ENCODE data around the gene H2BK1. TPM values are rescaled to one million over a fixed set of nuclear protein-coding genes. Genes with fewer than 3 reads are reported as not detected.

The H2BK1 gene
- total RNA-seq, 1 donor = not detected

GRCh38 chr7:151174246-151175046 lies 35.8 kb downstream of the H2BK1 start:
- H3K9me3 ChIP-seq (ENCODE audit: low read depth, low read length) = no peaks in the 10 kb centered on the region
- no peak overlapping the region for H3K4me3 ChIP-seq (ENCODE audit: low read length)
- H3K4me1 ChIP-seq (ENCODE audit: insufficient read depth, low read length) = no peaks in the 10 kb centered on the region
- peaks cover 11% of the 10 kb centered on the region for H3K27me3 ChIP-seq (ENCODE audit: insufficient read depth, low read length)

DNA sequence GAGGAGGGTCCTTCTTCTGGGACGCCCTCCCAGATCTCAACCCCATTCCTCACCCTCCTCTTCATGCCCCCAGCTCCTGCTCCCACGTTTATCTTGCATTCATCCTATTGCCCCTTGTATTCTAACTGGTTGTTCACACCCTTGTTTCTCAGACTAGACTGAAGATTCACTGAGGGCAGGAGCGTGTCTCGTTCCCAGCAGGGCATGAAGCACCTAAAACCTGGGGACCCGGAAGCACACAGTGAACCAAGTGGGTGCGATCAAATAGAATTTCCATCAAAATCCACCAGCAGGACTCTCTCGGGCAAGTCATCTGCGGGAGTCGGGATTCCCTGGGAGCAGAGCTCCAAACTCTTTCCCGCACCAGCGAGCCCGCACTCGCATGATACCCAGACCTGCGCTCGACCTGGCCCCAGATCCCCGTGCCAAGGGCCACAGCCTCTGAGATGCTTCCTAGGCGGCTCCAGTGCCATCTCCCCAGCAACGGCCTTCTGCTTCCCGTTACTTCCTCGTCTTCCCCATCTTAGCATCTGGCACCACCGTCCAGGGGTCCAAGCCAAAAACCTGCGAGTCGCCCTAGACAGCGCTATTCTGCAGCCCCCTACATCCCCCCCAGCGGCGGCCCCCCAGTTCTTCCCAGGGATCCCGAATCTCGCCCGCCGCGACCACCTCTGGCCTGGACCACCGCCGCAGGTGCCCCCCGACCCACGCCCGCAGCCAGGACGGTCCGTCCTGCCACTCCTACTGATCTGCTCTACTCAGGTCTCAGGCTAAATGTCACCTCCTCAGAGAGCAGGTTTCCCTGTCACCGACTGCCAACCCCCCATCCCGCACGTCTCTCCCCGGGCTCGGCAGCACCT lies 36.7 kb downstream of the H2BK1 start:
- H3K4me1 ChIP-seq (ENCODE audit: insufficient read depth, low read length) = no peaks in the 10 kb centered on the region
- H3K4me3 ChIP-seq (ENCODE audit: low read length) = no peak overlapping the region
- peaks cover 19% of the 10 kb centered on the region for H3K27me3 ChIP-seq (ENCODE audit: insufficient read depth, low read length)
- no peaks in the 10 kb centered on the region for H3K9me3 ChIP-seq (ENCODE audit: low read depth, low read length)

- Histone ChIP-seq H3K27me3 (ENCODE audit: insufficient read depth, low read length) (peaks cover 24% of the 10 kb centered on the region), H3K4me1 (ENCODE audit: insufficient read depth, low read length) (peaks cover 6% of the 10 kb centered on the region), H3K9me3 (ENCODE audit: low read depth, low read length) (no peaks in the 10 kb centered on the region), H3K4me3 (ENCODE audit: low read length) (no peak overlapping the region)
These were observed 37.8 kb downstream of the H2BK1 start for GRCh38 chr7:151172273-151173141.

GRCh38 chr7:151168787-151169162 lies 41.5 kb downstream of the H2BK1 start:
- peaks cover 16% of the 10 kb centered on the region for H3K4me1 ChIP-seq (ENCODE audit: insufficient read depth, low read length)
- peaks cover 58% of the 10 kb centered on the region for H3K27me3 ChIP-seq (ENCODE audit: insufficient read depth, low read length)
- H3K4me3 ChIP-seq (ENCODE audit: low read length) = no peak overlapping the region
- H3K9me3 ChIP-seq (ENCODE audit: low read depth, low read length) = no peaks in the 10 kb centered on the region

DNA sequence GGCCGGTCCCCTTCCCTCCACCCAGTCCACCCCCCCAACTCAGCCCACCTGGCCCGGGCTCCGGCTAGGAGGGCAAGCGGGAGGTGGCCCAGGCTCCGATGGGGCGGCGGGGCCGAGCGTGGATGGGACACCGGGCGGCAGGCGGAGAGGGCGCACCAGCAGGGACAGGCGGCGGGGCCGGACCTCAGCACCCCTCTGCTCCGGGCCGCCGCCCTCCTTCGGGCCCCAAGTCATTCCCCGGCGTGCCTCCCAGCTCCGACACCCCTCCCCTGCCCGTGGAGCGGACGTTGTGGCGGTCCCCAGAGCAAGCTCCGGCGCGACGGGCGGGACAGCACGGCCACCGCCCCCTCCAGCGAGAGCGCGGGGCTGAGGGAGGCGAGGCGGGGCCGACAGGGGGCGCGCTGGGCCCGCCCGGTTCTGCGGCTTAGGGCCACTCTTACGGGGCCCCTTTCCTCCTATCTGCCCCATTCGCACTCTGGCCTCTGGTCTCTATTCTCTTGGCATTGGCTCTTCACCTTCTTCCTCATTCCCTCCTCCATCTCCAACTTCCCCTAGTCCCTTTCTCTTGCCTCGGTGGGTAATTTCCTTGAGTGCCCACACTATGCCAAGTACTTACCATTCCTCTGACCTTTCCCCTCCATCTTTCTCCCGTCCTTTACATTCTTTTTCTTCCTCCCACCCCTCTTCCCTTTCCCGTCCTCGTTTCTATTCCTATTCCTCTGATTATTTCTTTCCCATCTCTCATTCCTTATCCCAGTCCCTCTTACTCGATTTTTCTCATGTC lies 42.1 kb downstream of the H2BK1 start:
- H3K4me1 ChIP-seq (ENCODE audit: insufficient read depth, low read length) = peaks cover 16% of the 10 kb centered on the region
- peak overlapping the region; percentile 3 for H3K4me3 ChIP-seq (ENCODE audit: low read length)
- peaks cover 62% of the 10 kb centered on the region for H3K27me3 ChIP-seq (ENCODE audit: insufficient read depth, low read length)
- no peaks in the 10 kb centered on the region for H3K9me3 ChIP-seq (ENCODE audit: low read depth, low read length)

- Histone ChIP-seq H3K4me3 (ENCODE audit: low read length) (peak within 1 kb of the TSS; percentile 3), H3K27me3 (ENCODE audit: insufficient read depth, low read length) (peaks cover 70% of the 10 kb centered on the region), H3K4me1 (ENCODE audit: insufficient read depth, low read length) (peaks cover 16% of the 10 kb centered on the region), H3K9me3 (ENCODE audit: low read depth, low read length) (no peaks in the 10 kb centered on the region)
These were observed 42.9 kb downstream of the H2BK1 start, which contains the start of gene GBX1 for GRCh38 chr7:151167197-151167961. GBX1 (minus strand) TSS chr7:151167694; CDS start chr7:151167548, 146 bp downstream.

DNA sequence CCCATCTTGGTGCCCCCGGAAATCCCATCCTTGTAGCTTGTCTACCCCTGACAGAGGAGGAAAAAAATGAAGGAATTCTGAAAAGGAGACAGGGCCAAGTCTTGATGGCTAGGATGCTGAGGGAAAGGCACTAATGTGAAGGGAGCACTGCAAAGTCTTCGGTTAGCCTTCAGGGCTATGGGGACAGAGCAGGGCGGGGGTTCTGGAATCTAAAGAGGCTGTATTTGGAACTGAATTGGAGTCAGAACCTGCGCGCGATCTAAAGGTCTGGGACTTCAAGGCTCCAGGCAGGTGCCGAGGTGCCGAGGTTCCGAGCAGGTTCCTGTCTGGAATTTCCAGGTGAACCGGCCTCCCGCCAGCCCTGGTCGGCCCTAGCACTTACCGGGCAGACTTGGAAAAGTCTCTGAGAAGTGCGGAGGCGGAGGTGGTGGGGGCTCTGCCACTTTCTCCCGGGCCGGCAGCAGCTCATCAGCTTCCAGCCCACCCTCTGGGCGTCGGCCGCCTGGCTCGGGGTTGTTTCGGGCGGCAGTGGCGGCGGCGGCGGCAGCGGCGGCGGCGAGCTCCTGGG lies 43.6 kb downstream of the H2BK1 start:
- H3K4me1 ChIP-seq (ENCODE audit: insufficient read depth, low read length) = peaks cover 16% of the 10 kb centered on the region
- H3K27me3 ChIP-seq (ENCODE audit: insufficient read depth, low read length) = peaks cover 71% of the 10 kb centered on the region
- H3K9me3 ChIP-seq (ENCODE audit: low read depth, low read length) = no peaks in the 10 kb centered on the region
- H3K4me3 ChIP-seq (ENCODE audit: low read length) = no peak overlapping the region

DNA sequence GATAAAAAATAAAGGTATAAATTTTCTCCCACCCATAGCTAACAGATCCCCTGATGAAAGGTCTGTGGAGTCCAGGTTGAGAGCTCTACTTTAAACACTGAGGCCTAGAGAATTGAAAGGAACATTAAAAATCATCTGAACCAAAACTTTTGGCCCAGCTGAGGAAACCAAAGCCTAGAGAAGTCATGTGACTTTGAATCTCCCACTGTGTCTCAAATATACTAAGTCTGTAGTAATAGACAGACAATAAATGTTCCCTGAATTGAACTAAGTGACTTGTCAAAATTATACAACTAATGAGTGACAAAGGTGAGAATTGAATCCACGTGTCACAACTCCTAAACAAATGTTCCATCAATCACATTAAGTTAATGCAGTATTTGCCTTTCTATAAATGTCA lies 48.5 kb downstream of the H2BK1 start:
- H3K4me1 ChIP-seq (ENCODE audit: insufficient read depth, low read length) = peaks cover 4% of the 10 kb centered on the region
- H3K27me3 ChIP-seq (ENCODE audit: insufficient read depth, low read length) = peaks cover 65% of the 10 kb centered on the region
- no peaks in the 10 kb centered on the region for H3K9me3 ChIP-seq (ENCODE audit: low read depth, low read length)
- H3K4me3 ChIP-seq (ENCODE audit: low read length) = no peak overlapping the region

Other genes starting within 250 kb of the H2BK1 start
- gene KCNH2, start 232.2 kb downstream of the H2BK1 start, total RNA-seq = 0.94 TPM
- 2.1 TPM for gene NOS3, start 219.5 kb downstream of the H2BK1 start, total RNA-seq
- 3.6 TPM for gene ATG9B, start 186.0 kb downstream of the H2BK1 start, total RNA-seq
- gene ABCB8, start 182.0 kb downstream of the H2BK1 start, total RNA-seq = 21.5 TPM
- 0.84 TPM for gene ASIC3, start 162.0 kb downstream of the H2BK1 start, total RNA-seq
- 3.7 TPM for gene CDK5, start 152.6 kb downstream of the H2BK1 start, total RNA-seq
- gene SLC4A2, start 150.9 kb downstream of the H2BK1 start, total RNA-seq = 9.4 TPM
- 33.6 TPM for gene FASTK, start 129.7 kb downstream of the H2BK1 start, total RNA-seq
- gene TMUB1, start 127.0 kb downstream of the H2BK1 start, total RNA-seq = 20.0 TPM
- gene AGAP3, start 124.0 kb downstream of the H2BK1 start, total RNA-seq = 23.6 TPM
- not detected for gene GBX1, start 42.8 kb downstream of the H2BK1 start, total RNA-seq
- gene ASB10, start 23.2 kb downstream of the H2BK1 start, total RNA-seq = not detected
- 9.7 TPM for gene ABCF2, start 16.7 kb upstream of the H2BK1 start, total RNA-seq
- 25.0 TPM for gene CHPF2, start 22.0 kb upstream of the H2BK1 start, total RNA-seq
- 35.8 TPM for gene SMARCD3, start 38.2 kb upstream of the H2BK1 start, total RNA-seq
- gene NUB1, start 131.3 kb upstream of the H2BK1 start, total RNA-seq = 70.9 TPM
- gene WDR86, start 199.6 kb upstream of the H2BK1 start, total RNA-seq = 3.9 TPM
- gene CRYGN, start 229.7 kb upstream of the H2BK1 start, total RNA-seq = not detected